Amygdala (tissue), 56 donors: Measurements from ENCODE around the gene ZBTB9.

Source experiments
- DNase-seq, 56 donors: peaks; one replicate each; lab custom pipeline; 2025; lab: John Stamatoyannopoulos, UW

ZBTB9 gene

DNA sequence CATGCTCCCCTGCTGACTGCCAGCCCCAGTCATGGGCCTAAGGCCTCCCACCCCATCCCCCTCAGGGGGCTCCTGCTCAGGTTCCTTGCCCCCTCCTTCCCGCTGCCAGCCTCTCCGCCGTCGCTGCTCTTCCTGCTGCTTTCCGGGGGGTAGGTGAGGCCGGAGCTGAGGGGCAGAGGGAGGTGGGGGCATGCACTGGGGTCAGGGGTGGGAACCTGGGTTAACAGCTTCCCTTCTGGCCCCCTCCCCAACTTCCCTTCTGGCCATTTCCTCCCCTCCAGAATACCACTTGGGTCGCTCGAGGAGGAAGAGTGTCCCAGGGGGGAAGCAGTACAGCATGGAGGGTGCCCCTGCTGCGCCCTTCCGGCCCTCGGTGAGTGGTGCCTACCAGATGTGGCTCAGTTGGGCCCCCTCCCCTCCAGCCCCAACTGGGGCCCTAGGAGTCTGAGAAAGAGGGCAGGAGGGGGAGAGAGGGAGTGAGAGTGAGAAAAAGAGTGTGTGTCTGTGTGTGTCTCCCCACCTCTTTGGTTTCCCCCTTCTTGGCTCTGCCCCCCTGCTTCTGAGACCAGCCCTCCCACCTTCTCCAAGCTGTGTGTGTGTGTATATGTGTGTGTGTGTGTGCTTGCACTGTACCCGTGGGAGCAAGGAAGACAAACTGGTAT, 22.4 kb upstream of the ZBTB9 start:
- no peak for DNase-seq

DNA sequence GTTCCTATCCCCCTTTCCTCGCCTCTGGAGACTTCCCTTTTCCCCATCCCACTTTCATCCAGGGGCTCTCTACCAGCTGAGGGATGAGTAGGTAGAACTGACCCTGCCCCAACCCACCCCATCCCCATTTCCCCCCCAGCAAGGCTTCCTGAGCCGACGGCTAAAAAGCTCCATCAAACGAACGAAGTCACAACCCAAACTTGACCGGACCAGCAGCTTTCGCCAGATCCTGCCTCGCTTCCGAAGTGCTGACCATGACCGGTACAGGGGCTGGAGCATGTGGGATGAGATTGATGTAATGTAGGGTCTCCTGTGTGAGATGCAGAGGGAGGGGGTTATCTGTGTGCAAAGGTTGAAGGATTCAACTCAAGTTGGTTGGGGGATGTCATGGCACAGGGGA, 21.8 kb upstream of the ZBTB9 start:
- no peak for DNase-seq

DNA sequence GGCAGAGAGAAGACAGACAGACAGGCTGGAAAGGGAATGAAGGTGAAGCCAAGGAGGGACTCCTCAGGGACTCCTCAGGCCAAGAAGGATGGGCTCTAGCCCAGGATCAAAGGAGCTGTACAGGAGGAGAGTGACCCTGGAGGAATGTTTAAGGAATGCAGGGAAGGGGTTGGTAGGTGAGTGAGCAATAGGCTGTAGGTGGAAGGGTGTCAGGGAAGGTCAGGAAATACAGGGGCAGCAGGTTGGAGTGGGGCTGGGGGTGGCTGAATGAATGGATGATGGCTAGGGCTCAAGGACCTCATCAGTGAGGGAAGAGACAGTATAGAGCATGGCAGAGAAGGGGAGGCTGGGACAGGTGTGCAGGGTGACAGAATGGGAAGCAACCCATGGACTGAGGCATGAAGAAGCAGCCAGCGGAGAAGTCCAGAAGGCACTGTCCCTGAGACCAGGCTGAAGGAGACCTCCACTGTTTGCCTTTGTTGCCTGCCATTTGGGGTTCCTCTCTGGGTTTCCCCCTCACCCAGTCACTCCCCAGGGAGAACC, 21.3 kb upstream of the ZBTB9 start:
- no peak for DNase-seq

DNA sequence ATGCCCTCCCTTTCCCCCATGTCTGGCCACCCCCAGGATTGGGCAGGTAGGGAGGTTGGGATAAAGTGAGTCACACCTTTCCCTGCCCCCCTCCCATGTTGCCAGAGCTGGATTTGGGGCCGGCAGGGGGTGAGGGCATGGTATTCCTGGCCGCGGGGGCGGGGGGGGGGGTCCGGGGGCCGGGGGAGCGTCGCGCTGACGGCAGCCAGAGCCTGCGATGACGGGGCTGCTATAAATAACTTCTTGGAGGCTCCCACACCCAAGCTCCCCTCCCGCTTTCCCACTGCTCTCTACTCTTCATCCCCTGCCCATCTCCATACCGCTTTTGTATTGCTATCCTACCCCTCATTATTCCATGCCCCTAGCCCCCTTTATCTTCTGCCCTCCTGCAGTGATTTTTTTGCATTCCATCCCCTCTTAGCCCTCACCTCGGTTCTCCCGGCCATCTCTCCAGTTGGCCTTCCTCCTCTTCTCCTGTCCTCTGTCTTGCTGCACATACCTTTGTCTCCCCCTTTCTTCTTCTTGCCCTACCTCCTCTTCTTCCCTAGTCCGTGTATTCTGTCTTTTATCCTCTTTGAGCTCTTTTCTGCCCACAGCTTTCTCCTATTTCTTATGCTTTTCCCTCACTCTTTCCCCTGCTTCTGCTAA, 20.7 kb upstream of the ZBTB9 start:
- DNase-seq: no peak

DNA sequence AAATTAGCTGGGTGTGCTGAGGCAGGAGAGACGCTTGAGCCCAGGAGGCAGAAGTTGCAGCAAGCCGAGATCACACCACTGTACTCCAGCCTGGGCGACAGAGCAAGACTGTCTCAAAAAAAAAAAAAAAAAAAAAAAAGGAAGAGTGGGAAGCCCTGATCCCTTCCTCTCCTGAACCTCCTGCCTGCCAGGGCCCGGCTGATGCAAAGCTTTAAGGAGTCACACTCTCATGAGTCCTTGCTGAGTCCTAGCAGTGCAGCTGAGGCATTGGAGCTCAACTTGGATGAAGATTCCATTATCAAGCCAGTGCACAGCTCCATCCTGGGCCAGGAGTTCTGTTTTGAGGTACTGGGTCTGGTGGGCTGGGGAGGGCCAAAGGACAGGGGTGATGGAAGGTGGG, 19.4 kb upstream of the ZBTB9 start:
- no peak for DNase-seq

DNA sequence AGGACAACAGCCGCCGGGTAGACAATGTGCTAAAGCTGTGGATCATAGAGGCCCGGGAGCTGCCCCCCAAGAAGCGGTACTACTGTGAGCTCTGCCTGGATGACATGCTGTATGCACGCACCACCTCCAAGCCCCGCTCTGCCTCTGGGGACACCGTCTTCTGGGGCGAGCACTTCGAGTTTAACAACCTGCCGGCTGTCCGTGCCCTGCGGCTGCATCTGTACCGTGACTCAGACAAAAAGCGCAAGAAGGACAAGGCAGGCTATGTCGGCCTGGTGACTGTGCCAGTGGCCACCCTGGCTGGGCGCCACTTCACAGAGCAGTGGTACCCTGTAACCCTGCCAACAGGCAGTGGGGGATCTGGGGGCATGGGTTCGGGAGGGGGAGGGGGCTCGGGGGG, 16.7 kb upstream of the ZBTB9 start:
- no peak for DNase-seq

DNA sequence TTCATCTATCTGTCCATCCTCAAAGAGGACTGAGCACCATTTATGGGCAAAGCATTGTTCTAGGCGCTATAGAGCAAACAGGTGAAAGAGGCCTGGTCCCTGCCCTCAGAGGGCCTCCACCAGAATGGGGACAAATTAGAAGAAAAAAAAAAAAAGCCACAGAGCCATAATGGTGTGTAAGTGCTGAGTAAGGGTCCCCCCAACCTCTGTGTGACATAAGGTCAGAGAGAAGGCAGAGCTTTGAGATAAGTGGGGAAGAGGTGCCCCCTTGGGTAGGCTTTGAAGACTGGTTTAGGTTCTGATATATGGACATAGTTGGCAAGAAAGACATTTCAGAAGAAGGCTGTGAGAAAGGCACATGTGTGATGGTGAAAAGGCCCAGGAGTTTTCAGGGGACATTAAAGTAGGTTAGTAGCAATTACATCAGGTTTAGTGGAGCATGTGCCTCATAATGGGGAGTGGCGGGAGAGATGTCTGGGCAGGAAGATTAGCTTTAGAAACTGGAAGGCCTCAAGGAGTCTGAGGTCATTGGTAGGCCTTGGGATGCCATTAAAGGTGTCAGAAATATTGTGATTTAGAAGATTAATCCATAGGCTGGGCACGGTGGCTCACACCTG, 15.3 kb upstream of the ZBTB9 start:
- DNase-seq: no peak

DNA sequence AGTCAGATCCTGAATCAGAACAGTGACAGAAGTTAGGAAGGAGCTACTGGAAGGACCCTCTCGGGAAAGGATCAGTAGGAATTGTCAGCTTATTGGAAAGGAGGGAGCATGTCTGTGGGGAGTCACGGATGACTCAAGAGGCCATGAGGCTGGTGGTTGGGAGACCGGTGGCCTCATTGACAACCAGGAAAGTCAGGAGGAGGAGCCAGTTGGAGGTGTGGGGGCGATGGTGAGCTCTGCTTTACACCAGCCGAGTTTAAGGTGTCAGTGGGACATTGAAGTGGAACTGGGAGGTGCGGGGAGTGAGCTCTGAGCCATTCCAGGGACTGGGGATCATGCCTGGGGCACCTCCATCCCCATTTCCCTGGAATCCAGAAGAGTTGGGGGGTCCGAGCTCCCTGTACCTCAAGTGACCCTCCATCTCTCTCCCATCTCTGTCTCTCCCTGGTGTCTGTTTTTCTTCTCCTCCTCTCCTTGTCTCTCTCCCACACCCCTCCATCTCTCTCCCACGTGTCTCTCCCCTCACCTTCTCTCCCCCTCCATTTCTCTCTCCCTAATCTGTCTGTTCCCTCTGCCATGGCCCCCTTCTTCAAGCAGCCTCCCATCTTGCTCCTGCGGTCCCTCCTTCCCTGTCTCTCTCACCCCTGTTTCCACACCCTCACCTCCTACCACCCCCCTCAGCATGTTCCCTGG, 14.3 kb upstream of the ZBTB9 start:
- no peak for DNase-seq

DNA sequence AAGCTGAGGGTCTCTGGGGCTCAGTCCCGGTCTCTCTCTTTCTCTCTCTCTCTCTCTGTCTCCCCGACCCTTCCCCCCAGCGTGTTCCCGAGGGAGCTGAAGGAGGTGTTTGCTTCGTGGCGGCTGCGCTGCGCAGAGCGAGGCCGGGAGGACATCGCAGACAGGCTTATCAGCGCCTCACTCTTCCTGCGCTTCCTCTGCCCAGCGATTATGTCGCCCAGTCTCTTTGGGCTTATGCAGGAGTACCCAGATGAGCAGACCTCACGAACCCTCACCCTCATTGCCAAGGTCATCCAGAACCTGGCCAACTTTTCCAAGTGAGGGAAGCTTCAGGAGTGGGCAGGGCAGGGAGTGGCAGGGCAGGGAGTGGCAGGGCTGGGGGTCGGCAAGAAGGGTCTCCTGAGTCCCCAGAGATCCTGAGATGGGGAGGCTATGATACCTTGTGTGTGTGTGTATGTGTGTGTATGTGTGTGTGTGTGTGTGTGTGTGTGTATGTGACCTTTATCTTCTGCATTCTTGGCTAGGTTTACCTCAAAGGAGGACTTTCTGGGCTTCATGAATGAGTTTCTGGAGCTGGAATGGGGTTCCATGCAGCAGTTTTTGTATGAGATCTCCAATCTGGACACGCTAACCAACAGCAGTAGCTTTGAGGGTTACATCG, 13.6 kb upstream of the ZBTB9 start:
- no peak for DNase-seq

DNA sequence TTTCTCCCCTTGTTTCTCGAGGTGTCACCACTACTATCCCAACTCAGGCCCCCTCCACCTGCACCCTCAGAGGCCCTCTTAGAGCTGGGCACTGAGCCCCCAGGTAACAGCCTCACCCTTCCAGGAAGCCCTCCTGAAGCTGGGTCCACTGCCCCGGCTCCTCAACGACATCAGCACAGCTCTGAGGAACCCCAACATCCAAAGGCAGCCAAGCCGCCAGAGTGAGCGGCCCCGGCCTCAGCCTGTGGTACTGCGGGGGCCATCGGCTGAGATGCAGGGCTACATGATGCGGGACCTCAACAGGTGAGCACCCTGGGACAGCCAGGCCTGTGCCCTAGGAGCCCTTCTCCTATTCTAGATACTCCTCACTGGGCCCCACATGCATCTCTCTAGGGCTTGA, 12.9 kb upstream of the ZBTB9 start:
- DNase-seq: no peak

DNA sequence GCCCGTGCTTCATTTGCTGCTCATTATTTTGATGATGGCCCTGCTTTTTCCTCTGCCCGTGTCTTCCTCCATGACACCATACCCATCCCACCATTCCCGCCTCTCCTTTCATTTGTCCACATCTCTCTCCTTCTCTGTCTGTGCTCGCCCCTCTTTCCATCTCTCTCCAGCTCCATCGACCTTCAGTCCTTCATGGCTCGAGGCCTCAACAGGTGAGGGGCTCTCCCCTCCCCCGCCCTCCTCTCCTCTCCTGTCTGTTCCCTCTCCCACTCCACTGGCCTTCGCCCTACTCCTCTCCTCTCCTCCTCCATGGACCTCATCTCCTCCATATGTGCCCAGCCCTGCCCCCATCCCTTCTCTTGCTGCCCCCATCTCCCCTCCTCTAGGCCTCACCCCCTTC, 12.1 kb upstream of the ZBTB9 start:
- DNase-seq: no peak

DNA sequence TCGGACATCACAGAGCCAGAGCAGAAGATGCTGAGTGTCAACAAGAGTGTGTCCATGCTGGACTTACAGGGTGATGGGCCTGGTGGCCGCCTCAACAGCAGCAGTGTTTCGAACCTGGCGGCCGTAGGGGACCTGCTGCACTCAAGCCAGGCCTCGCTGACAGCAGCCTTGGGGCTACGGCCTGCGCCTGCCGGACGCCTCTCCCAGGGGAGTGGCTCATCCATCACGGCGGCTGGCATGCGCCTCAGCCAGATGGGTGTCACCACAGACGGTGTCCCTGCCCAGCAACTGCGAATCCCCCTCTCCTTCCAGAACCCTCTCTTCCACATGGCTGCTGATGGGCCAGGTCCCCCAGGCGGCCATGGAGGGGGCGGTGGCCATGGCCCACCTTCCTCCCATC, 11.4 kb upstream of the ZBTB9 start:
- DNase-seq: no peak

DNA sequence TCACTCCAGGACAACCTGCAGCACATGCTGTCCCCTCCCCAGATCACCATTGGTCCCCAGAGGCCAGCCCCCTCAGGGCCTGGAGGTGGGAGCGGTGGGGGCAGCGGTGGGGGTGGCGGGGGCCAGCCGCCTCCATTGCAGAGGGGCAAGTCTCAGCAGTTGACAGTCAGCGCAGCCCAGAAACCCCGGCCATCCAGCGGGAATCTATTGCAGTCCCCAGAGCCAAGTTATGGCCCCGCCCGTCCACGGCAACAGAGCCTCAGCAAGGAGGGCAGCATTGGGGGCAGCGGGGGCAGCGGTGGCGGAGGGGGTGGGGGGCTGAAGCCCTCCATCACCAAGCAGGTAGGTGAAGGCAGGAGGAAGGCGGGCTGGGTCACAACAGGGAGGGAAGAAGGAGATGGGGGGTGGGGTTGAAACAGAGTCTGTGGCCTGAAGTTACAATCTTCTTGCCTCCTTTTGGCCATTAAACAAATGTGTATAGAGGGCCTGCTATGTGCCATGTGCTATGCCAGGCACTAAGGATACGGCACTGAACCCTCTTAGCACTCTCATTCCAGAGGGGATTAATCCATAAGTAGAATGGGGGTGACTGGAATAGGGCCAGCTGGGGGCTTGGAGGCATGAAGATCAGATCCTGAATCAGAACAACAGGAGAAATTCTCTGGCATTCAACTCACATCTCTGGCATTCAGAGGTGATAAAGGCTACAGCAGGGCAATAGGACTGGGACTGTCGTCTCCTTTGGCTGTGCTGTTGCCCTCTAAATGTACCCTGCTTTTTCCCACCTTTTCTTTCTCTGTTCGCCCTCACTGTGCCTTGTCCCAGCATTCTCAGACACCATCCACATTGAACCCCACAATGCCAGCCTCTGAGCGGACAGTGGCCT, 10.5 kb upstream of the ZBTB9 start:
- DNase-seq: no peak

DNA sequence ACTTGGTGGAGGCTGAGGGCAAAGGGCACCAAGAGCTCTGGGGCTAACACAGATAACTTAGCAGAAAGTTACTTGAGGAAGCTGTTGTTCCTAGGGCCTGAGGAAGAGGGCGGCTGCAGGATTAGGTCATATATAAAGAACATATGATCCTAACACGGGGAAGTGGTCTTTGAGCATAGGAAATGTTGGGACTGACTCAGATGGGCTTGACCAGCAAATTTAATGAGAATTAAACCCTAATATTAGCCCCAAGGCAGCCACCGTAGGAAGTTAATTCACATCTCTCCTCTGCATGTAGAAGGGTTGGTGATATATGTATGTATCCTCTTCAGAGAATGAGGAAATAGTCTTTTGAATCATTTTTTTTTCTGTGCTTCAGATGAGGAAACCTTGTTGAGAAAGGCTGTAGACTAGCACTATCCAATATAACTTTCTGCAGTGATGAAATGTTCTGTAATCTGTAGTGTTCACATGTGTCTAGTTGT, 9.2 kb upstream of the ZBTB9 start:
- no peak for DNase-seq

DNA sequence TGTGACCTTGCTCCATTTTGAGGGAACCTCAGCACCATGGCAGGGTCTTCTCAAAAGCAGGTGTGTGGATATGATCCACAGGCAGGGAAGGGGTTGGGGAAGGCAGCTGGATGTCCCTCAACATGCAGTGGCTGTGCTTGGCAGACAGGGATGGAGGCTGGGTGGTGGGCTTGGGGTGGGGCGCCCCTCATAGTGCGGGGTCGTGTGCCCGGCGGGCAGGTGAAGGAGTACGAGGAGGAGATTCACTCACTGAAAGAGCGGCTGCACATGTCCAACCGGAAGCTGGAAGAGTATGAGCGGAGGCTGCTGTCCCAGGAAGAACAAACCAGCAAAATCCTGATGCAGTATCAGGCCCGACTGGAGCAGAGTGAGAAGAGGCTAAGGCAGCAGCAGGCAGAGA, 8.0 kb upstream of the ZBTB9 start:
- no peak for DNase-seq

DNA sequence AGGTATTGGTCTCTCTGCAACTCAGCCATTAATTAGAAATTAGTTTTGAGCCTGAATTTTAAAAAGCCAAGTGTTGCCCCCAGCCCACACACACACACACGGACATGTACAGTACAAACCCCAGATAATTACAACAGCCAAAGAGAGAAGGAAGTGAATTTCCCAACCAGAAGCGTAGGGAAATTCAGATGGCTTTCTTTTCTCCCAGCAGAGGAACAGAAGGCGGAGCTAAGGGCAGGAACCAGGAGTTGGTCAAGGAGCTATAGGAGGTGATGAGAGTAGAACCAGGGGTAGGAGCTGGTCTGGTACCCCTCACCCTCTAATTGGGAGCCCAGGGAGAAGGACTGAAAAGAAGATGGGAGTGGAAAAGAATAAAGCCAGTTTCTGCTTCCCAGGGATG, 3.9 kb upstream of the ZBTB9 start:
- no peak for DNase-seq

DNA sequence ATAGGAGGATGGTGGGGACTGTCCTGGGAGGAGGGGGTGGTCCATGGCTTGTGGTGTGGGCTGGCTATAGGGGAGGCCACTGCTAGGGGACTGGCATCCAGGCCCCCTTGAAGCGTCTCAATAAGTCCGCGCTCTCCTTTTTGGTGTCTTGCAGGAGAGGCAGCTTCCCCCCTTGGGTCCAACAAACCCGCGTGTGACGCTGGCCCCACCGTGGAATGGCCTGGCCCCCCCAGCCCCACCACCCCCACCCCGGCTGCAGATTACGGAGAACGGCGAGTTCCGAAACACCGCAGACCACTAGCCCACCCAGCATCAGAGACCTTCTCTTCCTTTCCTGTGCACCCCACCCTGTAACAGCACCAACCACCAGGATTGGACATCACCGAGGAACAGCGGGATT, 2.8 kb upstream of the ZBTB9 start:
- DNase-seq: no peak

DNA sequence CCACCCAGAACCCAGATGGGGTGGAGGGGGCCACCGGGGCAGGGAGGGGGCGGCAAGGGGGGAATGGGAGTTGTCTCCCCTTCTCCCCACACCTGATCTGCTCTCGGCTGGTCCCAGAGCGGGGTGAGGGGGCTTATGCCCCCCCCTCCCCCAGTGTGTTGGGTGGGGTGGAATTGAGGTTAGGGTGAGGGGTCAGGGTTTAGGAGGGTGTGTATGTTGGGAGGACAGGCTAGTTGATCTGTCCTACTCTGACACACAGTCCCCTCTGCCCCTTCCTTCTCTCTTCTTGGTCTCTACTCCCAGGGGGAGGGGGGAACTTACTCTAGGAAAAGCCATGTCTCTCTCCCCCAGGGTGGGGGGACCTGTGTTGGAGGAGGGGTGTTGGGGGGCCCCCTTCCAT, 1.9 kb upstream of the ZBTB9 start:
- no peak for DNase-seq

DNA sequence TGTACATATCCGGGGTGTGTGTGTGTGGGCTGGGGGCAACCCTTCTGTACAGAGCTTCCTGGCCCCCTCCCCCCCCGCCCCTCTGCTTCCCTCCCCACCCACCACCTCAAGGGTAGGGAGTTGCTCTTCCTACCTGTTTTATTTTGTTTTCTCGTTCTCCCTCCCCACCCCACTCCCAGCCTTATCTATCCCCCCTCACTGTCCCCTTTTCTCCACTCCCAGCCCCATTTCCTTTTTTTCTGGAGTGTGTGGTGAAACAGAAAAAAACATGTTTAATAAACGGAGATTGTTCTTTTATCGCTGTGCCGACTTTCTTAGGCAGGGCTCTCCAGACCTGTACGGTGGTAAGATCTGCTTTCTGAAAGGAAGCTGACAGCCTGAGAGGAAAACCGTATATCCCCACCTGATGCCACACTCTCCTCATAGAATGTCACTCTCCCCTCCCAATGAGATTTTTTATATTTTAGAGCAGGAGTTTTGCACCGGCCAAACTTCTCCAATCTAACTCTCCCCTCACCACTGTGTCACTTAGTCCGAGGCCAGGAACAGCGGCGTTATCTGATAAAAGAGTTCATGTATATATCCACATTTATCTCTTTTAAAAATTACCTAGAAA, 875 bp upstream of the ZBTB9 start:
- no peak for DNase-seq
